GM21576 (cell line): ENCODE measurements around the gene DNMBP.
"Not testable (repeated sequence)": the region's sequence is repeated elsewhere in the genome, so short reads cannot be mapped to it uniquely, and the experiment has no call there.

Experiments
- ATAC-seq: cut with Tn5 transposase; IDR thresholded peaks from one replicate; pipeline ENCODE4 v1.9.1; 2021; ENCODE audit warnings: mild to moderate bottlenecking, moderate library complexity; ENCODE audit not compliant: unreplicated experiment

The DNMBP gene

DNA sequence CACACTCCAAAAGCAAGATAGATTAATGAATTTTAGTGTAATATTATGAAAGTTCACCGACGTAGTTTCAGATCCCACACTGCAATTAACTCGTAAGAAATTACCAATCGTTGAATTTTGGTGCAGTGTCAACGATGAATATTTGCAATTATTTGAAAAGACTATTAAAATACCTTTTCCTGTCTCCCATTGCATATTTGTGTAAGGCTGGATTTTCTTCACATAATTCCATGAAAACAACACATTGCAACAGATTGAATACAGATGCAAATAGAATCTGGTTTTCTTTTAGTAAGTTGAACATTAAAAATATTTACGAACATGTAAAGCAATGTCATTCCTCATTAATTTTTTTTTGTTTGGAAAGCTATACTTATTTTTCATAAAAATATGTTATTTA, 50.9 kb downstream of the DNMBP start:
- ATAC-seq, result no peak

DNA sequence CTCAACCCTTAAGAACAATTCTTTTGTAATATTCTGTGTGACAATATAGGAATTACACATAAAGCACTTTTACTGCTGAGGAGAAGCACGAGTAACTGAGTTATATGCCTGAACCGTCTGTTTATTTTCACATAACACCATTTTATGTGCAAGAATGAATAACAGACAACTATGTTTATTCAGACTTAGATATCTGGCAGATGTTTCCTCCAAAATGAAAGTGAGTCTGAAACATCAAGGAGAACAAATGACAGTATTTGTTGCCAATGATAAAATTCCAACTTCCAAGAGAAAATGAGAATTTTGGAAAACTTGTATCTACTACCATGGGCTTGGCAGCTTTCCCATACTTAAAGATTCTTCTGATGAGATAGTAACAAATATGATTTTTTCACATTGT, 51.4 kb downstream of the DNMBP start:
- ATAC-seq, result no peak

DNA sequence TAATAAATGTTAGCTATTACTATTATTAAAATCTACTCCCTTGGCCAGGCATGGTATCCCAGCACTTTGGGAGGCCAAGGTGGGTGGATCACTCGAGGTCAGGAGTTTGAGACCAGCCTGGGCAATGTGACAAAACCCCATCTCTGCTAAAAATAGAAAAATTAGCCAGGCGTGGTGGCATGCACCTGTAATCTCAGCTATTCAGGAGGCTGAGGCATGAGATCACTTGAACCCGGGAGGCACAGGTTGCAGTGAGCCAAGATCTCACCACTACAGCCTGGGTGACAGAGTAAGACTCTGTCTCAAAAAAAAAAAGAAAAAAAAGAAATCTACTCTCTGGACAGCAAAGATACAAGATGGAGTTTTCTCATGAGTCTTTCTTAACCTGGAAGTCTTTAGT, 56.2 kb downstream of the DNMBP start:
- ATAC-seq, result not testable (repeated sequence)

DNA sequence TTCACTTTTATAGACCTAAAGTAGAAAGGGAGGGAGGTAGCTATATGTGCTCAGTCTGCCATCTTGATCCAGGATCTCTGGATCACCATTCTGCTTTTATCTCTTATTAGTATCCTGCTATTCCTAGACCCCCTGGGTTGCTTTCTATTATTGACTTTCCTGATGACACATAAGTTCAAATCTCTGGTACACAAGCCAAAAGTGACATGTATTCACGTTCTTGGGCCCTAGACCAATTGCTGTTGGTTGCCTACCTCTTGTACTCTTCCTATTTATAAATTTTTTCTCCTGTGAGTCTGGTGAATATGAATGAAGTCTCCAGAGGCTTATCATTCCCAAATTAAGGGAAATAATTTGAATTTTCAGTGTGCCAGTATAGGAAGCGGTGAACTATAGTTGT, 56.9 kb downstream of the DNMBP start:
- ATAC-seq, result no peak

DNA sequence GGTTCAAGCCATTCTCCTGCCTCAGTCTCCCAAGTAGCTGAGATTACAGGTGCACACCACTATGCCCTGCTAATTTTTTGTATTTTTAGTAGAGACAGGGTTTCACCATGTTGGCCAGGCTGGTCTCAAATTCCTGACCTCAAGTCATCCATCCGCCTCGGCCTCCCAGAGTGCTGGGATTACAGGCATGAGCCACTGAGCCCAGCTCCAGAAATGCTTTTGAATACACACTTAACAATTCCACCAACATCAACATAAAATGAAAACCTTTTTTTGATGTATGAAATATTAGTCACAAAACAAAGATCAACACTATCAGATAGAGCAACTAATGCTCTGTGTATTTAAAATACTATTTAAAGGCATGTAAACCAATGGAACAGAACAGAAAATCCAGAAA, 63.7 kb downstream of the DNMBP start:
- ATAC-seq, result not testable (repeated sequence)

DNA sequence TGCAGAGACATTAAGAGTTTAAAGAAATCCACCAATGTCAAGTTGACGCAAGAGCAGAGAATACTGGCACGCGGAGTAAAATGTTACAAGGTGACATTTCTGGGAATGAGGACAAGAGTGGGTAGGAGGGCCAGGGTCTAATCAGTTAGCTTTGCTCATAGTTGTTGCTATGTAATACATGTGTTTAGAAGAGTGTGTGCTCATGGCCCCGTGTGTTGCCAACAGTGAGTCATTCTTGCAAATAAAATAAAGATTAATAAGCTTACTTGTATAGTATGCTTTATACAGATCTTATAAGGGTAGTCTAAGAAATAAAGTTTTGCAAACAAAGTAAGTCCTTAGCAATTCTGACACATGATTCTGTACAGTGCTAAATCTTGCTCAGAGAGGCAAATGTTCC, 64.5 kb downstream of the DNMBP start:
- ATAC-seq, result no peak

DNA sequence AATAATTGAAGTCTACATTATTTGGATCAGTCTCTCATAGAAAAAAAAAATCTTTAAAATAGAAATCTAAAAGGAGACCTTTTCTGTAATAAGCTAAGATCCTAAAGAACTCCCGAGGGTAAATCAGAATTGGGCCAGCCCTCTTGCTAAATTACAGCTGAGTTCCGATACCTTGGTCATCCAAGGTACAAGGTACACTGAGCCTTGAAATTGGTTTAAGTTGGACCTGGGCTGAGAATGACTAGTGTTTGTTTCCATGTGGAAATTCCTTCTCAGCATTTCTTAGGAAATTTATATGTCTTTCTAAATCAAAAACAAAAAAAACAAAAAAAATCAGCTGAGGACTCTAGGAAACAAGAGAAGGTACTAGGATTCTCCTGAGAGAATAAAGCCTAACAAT, 64.9 kb downstream of the DNMBP start:
- ATAC-seq, result no peak

DNA sequence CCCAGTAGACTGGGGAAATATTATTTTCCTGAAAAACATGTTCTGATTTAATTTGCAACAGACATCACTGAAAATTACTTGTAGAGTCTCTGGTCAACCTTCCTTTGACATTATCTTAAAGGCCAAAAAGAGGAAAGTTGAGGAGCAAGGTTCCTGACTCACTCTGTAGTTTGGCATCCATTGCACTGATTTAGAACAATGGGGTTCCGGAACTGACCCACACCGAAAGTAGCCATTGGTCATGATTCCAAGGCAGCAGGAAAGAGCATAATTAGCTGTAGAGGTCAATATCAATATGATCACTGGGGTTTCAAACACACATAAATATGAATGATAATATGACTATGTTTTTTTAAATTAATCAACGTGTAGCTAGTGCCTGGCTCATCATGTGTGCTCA, 65.8 kb downstream of the DNMBP start:
- no peak for ATAC-seq

DNA sequence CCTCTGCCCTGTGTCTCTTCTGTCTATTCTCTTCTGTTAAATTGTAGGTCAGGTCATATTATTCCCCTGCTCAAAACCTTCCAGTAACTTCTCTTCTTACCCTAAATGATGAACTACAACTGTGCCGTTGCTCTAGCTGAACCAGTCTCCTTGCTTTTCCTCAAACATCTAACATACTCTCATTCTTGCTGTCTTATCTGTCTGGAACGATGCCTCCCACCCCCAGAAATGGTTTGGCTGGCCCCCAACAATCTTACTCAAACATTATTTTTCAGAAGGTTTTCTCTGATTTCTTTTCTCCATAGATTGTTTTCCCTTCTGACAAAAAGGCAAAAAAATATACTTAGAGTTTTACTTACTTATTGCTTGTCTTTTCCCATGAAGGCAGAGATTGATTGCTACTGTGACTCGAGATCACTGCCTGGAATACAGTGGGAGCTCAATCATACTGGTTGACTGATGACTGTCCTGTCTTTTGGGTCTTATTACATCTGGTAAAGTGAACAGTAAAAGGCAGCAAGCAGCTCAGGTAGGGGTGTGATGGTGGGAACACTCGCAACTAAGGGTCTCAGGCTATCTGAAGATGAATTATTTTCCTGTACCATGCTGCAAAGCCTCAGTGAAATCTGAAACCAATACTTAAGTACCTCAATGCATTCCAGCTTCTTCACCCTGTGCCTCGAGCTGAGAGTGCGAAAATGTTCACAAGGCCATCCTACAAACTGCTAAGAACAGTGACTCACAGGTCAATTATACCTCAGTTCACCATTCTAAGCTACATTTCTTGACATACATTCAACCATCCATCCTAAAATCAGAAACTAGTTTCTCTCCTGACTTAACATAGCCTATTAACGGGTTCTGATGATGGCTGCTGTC, 67.6 kb downstream of the DNMBP start:
- no peak for ATAC-seq

DNA sequence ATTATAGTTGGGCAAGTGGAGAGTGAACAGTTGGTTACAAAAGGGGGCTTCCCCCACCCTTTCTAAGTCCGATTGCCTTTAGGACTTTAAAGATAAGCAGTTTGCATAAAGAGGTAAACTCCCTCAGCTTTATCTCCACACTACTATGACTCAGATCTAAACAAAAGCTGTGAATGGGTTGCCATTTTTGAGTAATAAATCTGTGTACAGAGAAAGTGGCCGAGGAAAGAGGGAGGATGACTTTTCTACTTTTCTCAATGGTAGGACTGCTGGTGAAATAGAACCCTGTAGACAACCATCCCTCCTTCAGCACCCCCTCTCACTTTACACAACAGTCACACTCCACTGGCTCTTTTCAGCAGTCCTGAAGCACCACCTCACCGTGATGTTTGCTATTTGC, 71.2 kb downstream of the DNMBP start:
- ATAC-seq, result peak; percentile 78

DNA sequence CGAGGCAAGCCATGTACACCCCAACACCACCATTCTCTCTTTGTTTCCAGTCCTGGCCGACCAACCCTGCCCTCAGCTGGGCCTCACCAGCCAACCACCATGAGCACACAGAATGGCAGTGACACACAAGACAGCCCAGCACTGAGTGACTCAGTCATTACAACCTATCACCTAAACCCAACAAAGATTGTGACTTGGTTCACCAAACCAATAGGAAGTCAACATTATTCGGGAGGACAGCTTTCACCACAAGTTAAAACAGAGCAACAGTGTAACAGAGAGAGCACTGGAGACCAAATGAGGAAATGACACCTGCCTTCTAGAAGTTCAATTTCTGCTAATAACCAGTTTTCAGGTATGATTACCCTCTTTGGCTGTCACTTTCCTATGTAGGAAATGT, 72.1 kb downstream of the DNMBP start:
- no peak for ATAC-seq

DNA sequence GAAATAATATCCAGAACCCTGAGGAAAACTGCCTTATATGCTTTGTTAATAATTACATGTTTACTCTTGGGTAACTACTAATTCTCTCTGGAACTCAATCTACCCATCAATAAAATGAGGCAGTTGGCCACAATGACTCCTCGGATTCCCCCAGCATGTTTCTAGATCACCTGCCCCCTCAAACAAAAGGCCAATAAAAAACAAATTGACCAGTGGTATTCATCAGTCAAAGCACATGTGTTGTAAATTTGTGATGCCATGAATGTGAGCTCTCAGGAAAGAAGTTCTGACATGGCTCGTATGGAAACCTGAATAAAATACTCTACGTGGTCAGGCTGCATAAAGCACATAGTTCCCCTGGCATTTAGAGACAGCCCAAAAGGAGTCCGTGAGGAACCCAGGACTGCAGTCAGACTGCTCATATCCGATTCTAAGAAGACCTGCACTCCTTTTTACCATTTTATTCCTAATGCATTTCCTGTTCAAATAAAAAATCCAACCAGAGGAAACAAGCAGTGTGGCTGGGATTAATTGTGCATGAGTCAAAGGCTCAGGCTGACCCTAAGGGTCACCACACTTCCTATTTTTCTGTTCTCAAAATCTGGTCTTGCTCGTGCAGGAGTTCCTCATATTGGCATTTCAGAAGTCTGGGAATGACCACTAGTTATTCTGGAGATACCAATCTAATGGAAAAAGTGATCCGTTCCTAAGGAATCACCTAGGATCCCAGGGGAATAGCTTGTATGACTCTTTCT, 77.4 kb downstream of the DNMBP start:
- ATAC-seq, result not testable (repeated sequence)

DNA sequence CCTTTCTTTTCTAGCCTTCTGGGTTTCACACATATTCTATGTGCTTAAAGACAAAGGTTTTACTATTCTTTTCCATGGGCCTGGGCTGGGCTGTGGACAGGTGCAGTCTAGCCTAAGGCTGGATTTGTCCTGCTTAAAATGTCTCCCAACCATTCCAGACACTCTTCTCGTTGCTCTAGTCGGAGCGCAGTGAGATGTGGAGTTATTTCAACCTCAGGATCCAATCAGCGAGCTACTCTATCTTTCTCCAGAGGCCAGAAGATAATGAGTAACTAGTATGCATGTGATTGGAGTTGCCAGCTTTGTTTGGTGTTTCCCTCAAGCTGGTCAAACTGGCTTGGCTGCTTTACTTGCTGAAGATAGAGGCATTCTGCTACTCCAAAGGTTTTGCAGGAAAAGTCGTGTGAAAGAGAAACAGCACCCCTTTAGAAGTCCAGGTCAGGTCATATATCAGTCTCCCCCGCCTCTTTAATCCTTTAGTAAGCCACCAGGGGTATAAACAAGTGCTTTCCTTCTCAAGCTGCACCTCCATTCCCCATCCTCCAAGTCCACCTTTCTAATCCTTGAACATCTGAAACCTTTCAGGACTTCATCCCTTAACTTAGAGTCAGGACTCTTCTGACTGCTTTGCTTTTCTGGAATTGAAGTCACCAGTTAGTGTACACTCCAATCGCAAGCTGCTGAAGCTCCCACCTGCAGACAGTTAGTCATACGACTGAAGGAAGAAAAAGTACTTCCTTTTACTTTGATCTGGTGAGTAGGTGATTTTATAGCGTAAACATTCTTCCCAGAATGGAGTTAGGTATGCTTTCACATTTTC, 78.8 kb downstream of the DNMBP start:
- ATAC-seq, result no peak

DNA sequence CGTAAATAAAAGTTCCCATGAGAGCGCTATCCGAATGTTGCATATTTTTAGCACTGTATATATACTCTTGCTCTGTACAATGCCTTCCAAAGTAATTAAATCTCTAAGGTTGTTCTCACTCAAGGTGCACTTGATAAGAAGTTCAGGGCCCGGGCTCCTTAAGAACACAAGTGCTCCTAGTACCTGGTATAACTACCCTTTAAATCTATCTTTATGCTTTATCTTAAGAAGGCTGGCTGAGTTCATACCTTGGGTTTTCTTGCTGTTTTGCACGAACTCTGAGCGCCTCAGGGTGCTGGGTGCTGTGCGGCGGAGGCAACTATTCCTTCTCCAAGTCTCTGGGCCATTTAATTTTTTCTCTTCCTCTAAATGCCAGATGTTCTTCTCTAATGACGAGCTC, 80.4 kb downstream of the DNMBP start:
- ATAC-seq, result no peak

DNA sequence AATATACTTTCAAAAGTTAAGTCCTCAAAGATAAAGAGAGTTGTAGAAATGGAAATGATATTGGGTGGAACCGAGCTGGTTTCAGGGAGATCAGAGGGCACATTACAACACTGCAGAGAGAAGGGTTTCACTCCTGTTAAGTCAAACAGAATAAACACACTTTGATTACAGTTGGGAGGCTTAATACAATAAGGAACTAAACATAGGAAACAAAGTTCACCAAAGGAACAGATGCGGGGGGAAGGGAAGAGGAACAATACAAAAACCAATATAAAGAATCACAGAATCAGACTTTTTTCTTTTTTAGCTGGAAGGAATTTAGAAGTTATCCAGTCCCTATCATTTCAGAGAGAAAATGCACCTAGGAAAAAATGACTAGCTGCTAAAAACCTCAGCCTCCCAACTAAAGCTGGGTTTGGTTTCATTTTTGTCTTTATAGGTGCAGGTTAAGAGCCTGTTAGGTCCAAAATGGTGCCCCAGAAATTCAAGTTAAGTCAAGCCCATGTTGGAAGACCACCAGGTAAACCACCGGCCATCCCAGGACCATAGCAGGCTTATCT, 81.9 kb downstream of the DNMBP start:
- no peak for ATAC-seq

DNA sequence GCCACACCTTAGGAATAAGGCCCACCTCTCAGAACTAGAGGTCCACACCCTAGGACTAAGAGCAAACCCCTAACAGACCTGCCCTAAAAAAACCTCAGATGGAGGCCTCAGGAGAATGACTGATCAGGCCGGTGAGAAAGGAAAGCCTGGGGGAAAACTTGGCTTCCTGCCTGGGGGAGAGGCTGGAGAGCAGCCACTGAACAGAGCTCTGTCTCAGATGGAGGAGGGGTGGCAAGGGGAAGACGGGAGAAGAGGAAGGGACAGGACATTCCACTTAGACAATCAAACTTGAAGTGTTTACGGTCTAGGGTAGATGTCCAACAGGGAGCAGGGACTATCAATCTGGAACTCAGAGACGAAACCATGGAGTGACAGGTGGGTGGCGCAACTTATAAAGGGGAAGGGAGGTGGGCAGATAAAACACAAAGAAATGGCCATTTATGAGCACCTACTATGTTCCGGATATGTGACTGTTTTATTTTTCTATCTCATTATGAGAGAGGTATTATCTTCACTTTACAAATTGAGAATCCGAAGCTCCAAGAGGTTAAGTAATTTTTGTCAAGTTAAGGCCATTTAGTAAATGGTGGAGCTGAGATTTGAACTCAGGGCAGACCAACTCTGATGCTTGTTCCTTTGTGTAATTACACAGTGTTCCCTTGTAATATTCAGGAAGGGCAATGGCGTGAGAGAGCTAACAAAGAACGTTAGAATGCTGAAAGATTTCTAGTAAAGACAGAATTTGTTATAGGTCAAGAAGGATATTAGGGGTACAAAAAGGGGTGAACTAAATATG, 82.6 kb downstream of the DNMBP start:
- ATAC-seq, result no peak

DNA sequence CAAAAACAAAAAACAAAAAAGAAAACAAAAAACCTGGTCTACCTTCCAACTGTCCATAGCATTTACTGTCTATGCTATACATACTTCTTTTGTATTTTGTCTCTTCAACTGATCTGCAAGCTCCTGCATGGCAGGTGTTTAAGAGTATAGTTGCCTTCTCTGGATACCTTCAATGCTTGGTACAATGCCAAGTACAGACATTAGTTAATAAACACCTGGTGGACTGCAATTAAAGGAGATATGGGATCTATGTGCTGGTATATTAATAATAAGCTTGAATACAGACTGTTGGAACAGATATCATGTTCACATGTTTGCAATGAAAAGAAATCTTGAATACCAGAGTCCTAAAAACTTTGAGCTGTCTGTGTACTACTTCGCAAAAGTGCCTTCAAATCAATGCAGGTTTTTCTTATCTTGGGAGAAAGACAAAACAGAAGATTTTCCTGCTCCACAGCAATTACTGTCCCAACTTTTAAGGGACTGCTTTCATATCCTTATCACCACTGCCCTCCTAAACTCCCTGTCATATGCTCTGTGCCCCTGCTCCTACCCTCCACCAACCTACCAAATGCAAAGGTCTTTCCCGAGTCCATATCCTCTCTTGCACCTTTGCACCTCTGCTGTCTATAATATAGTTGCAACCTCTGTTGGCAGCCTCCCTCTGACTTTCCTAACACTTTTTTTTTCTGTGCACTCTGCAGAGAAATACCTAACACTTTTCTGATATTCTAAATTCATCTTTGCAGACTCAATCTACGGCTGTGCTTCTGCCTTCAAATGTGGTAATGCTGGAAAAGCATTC, 85.1 kb downstream of the DNMBP start:
- no peak for ATAC-seq

DNA sequence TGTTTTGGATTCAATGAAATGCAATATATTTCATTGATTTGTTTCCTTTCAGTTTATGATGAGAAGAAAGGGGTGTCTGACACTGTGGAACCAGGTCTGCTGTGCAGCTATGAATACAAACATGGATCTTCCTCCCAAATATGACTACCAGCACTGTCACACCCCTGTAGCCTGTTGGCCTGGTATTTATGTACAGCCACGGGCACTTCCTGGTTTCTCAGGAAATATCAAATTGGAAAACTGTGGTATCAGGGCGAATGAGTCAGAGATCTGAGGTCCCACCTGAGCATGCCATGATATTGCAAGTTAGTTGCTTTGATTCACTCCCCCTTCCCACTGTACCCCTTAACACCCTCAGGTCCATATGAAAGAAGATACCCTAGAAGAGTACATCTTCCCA, 87.8 kb downstream of the DNMBP start:
- no peak for ATAC-seq

DNA sequence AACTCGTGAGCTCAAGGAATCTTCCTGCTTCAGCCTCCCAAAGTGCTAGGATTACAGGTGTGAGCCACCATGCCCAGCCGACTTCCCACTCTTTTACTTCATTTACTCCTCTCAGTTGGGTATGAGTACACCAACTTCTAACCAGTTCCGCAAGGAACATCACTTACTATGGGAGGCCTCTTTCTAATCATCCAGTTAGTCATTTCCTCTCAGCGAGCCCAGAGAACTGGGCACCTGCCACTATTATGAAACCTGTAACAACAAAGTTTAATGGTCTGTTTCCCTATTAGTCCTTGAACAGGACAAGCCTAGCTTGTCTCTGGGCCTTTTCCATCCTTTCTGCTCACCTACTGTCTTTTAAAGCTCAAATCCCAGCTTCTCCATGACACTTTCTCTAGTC, 88.8 kb downstream of the DNMBP start:
- ATAC-seq, result no peak

DNA sequence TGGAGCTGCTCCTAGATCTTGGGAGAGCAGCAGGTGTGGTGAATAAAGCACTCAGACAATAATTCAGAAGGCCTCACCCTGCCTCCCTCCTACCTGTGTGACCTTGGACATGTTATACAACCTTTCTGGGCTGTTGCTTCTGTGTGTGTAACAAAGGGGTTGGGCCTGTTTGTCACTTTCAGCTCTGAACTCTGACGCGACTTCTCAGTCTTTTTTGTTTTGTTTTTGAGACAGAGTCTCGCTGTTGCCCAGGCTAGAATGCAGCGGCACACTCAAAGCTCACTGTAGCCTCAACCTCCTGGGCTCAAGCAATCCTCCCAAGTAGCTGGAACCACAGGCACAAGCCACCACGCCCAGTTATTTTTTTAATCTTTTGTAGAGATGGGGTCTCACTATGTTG, 89.3 kb downstream of the DNMBP start:
- no peak for ATAC-seq
